K562 (cell line): Measurements from ENCODE around the gene OPA3. TPM values are rescaled to one million over a fixed set of nuclear protein-coding genes. Genes with fewer than 3 reads are reported as not detected.

Experiments used
- ATAC-seq: fragments of 200-7000 bp; cut with Tn5 transposase; 3 replicates; pipeline ENCODE4 v1.9.1; 2020; ENCODE audit warnings: moderate library complexity
- BruUV-seq: library from RNA; stranded (reverse); fragments of 400-500 nt; replicated peaks from 2 replicates; lab custom pipeline; 2021; lab: Mats Ljungman, UMichigan
- CTCF ChIA-PET: fragments of 300-600 bp; formaldehyde crosslinking; extraction: SDS; loops from one replicate; lab custom pipeline; 2021; ENCODE audit warnings: low intra/inter-chr PET ratio; lab: Yijun Ruan, JAX
- POLR2A ChIA-PET: fragments of 300-600, 350-650 bp; sonication (Branson Sonifier 250); formaldehyde crosslinking; extraction: SDS; loops from one replicate; lab custom pipeline; 2021; ENCODE audit warnings: antibody characterized with exemption, inconsistent platforms; lab: Yijun Ruan, JAX
- DNase-seq, 4 experiments: peaks; one replicate each; pipeline versions ENCODE4 v3.0.0 to v3.0.0-alpha.2; 2011 to 2018; ENCODE audit warnings: low spot score in 3 of 4, mixed read lengths in 3 of 4; ENCODE audit errors: extremely low read depth in 1 of 4
- FAIRE-seq: peaks from 2 replicates; lab custom pipeline; 2011; peaks lifted over from hg19 to GRCh38; lab: Jason Lieb, UNC
- H2AFZ ChIP-seq: 2 replicates; pipeline ENCODE4 v1.6.0; 2011; ENCODE audit warnings: low read depth, low read length, control low read depth, inconsistent platforms
- H3K27ac ChIP-seq: fragments of 200-600 bp; 3 replicates; pipeline ENCODE4 v1.8.0; 2011; ENCODE audit warnings: low read depth, mild to moderate bottlenecking, control low read depth, inconsistent platforms, low read length, moderate library complexity, mixed read lengths; ENCODE audit errors: extremely low read depth
- H3K27me3 ChIP-seq, 2 experiments: fragments of 300-600 bp in 1 of 2; 2 replicates in 1 of 2; 3 replicates in 1 of 2; pipeline versions ENCODE4 v1.6.0 to v1.8.0; 2011; ENCODE audit warnings: inconsistent platforms in 2 of 2, low read length in 2 of 2, mild to moderate bottlenecking in 1 of 2, mixed read lengths in 1 of 2, moderate library complexity in 1 of 2; ENCODE audit not compliant: control insufficient read depth in 2 of 2, insufficient read depth in 2 of 2
- H3K36me3 ChIP-seq: fragments of 300-600 bp; 3 replicates; pipeline ENCODE4 v1.8.0; 2011; ENCODE audit warnings: mild to moderate bottlenecking, low read length, inconsistent platforms; ENCODE audit not compliant: control insufficient read depth, insufficient read depth
- H3K4me1 ChIP-seq, 2 experiments: fragments of 200-600 bp in 1 of 2; replicated peaks in 1 of 2; 2 replicates in 1 of 2; 3 replicates in 1 of 2; pipeline versions ENCODE4 v1.5.1 to v1.8.0; 2011; ENCODE audit warnings: inconsistent platforms in 2 of 2, low read length in 2 of 2, mild to moderate bottlenecking in 1 of 2, mixed read lengths in 1 of 2, moderate library complexity in 1 of 2; ENCODE audit not compliant: control insufficient read depth in 2 of 2, insufficient read depth in 2 of 2
- H3K4me2 ChIP-seq: 2 replicates; pipeline ENCODE4 v1.6.1; 2011; ENCODE audit warnings: low read length, control low read depth, inconsistent platforms, mixed read lengths; ENCODE audit not compliant: insufficient read depth
- H3K4me3 ChIP-seq: fragments of 200-600 bp; sonication (generic), shearing (Covaris generic); 2 replicates; pipeline ENCODE4 v1.5.1; 2016; ENCODE audit warnings: control low read depth, inconsistent platforms
- H3K79me2 ChIP-seq: fragments of 200-600 bp; 3 replicates; pipeline ENCODE4 v1.8.0; 2011; ENCODE audit warnings: low read length, inconsistent platforms; ENCODE audit not compliant: control insufficient read depth, insufficient read depth
- H3K9ac ChIP-seq, 2 experiments: 2 replicates each; pipeline versions ENCODE4 v1.6.0 to v1.6.1; 2011; ENCODE audit warnings: low read depth in 2 of 2, low read length in 2 of 2, control low read depth in 1 of 2, inconsistent platforms in 1 of 2, mild to moderate bottlenecking in 1 of 2, mixed read lengths in 1 of 2; ENCODE audit not compliant: insufficient read depth in 1 of 2
- H3K9me1 ChIP-seq: one replicate; pipeline ENCODE4 v1.6.0; 2011; ENCODE audit warnings: inconsistent platforms, mild to moderate bottlenecking, low read length, moderate library complexity; ENCODE audit not compliant: control insufficient read depth, insufficient read depth
- H3K9me3 ChIP-seq: replicated peaks from 2 replicates; pipeline ENCODE4 v1.5.1; 2011; ENCODE audit warnings: low read depth, low read length, inconsistent platforms; ENCODE audit not compliant: control insufficient read depth, insufficient read depth
- H4K20me1 ChIP-seq: replicated peaks from 2 replicates; pipeline ENCODE4 v1.6.1; 2011; ENCODE audit warnings: low read length, inconsistent platforms, mixed read lengths; ENCODE audit not compliant: control insufficient read depth, insufficient read depth
- ADNP ChIP-seq: fragments of 200-800 bp; sonication (Bioruptor generic); IDR thresholded peaks from 2 replicates; pipeline ENCODE4 v1.6.1; 2016; ENCODE audit warnings: missing genetic modification characterization, missing compliant biosample characterization
- ATF3 ChIP-seq, 2 experiments: fragments of 450-650 bp in 1 of 2; sonication (generic) in 1 of 2; formaldehyde crosslinking in 1 of 2; IDR thresholded peaks in 1 of 2; conservative IDR thresholded peaks in 1 of 2; 2 replicates each; pipeline versions ENCODE4 v1.6.1 to v1.8.1; 2016 to 2023; ENCODE audit warnings: mild to moderate bottlenecking in 2 of 2, moderate library complexity in 2 of 2, inconsistent platforms in 1 of 2, missing genetic modification reagents in 1 of 2
- ATF7 ChIP-seq: fragments of 450-650 bp; IDR thresholded peaks from 2 replicates; pipeline ENCODE4 v1.7.1; 2014; ENCODE audit warnings: mild to moderate bottlenecking, moderate library complexity
- C11orf30 ChIP-seq: fragments of 450-650 bp; IDR thresholded peaks from 2 replicates; pipeline ENCODE4 v1.6.1; 2016; ENCODE audit warnings: low read depth, mild to moderate bottlenecking
- DACH1 ChIP-seq: fragments of 450-650 bp; IDR thresholded peaks from 2 replicates; pipeline ENCODE4 v1.6.1; 2018; ENCODE audit not compliant: partially characterized antibody
- DNMT1 ChIP-seq: fragments of 450-650 bp; IDR thresholded peaks from 2 replicates; pipeline ENCODE4 v1.6.1; 2016; ENCODE audit warnings: antibody characterized with exemption, mild to moderate bottlenecking
- ELF4 ChIP-seq: fragments of 450-650 bp; formaldehyde crosslinking; IDR thresholded peaks from 2 replicates; pipeline ENCODE4 v1.4.0; 2022; ENCODE audit warnings: missing genetic modification characterization
- HLTF ChIP-seq: fragments of 450-650 bp; IDR thresholded peaks from 2 replicates; pipeline ENCODE4 v1.6.1; 2016
- KLF16 ChIP-seq: IDR thresholded peaks from 2 replicates; pipeline ENCODE4 v1.6.1; 2016; ENCODE audit warnings: antibody characterized with exemption
- KLF6 ChIP-seq: fragments of 250-450 bp; sonication (Bioruptor Pico); IDR thresholded peaks from 2 replicates; pipeline ENCODE4 v1.4.0; 2020; ENCODE audit warnings: mild to moderate bottlenecking, moderate library complexity, borderline replicate concordance
- MAFF ChIP-seq: IDR thresholded peaks from 2 replicates; pipeline ENCODE4 v1.6.1; 2012; ENCODE audit warnings: low read length, improper control_type of control experiment
- MAFK ChIP-seq: IDR thresholded peaks from 2 replicates; pipeline ENCODE4 v1.6.1; 2011; ENCODE audit warnings: low read length, improper control_type of control experiment
- MAZ ChIP-seq, 2 experiments: fragments of 450-650 bp in 1 of 2; sonication (generic) in 1 of 2; formaldehyde crosslinking; IDR thresholded peaks in 1 of 2; conservative IDR thresholded peaks in 1 of 2; 2 replicates each; pipeline versions ENCODE4 v1.4.0 to v1.5.0; 2020; ENCODE audit warnings: mild to moderate bottlenecking in 1 of 2, missing genetic modification reagents in 1 of 2
- NCOA2 ChIP-seq, 2 experiments: fragments of 450-650 bp; IDR thresholded peaks; 2 replicates each; pipeline ENCODE4 v1.6.1; 2018; ENCODE audit warnings: mild to moderate bottlenecking in 2 of 2, moderate library complexity in 1 of 2; ENCODE audit not compliant: partially characterized antibody in 2 of 2
- NCOA4 ChIP-seq: fragments of 450-650 bp; IDR thresholded peaks from 2 replicates; pipeline ENCODE4 v1.6.1; 2018; ENCODE audit warnings: mild to moderate bottlenecking; ENCODE audit not compliant: partially characterized antibody
- NFXL1 ChIP-seq: fragments of 450-650 bp; formaldehyde crosslinking; IDR thresholded peaks from 2 replicates; pipeline ENCODE4 v1.4.0; 2021; ENCODE audit warnings: mild to moderate bottlenecking
- NR2F6 ChIP-seq: fragments of 450-650 bp; formaldehyde crosslinking; IDR thresholded peaks from 2 replicates; pipeline ENCODE4 v1.4.0; 2020; ENCODE audit warnings: mild to moderate bottlenecking
- PHB ChIP-seq: fragments of 250-450 bp; sonication (Bioruptor Pico); IDR thresholded peaks from 2 replicates; pipeline ENCODE4 v1.5.0; 2021
- POLR3G ChIP-seq: IDR thresholded peaks from 2 replicates; pipeline ENCODE4 v1.6.1; 2011; ENCODE audit not compliant: insufficient read length, insufficient replicate concordance; ENCODE audit errors: extremely low read depth
- RBM17 ChIP-seq: fragments of 200-400 bp; formaldehyde crosslinking; IDR thresholded peaks from 2 replicates; pipeline ENCODE4 v1.6.1; 2017; ENCODE audit warnings: low read depth, mild to moderate bottlenecking, low read length, borderline replicate concordance
- TBL1XR1 ChIP-seq, 2 experiments: IDR thresholded peaks; 2 replicates each; pipeline ENCODE4 v1.6.1; 2012; ENCODE audit warnings: improper control_type of control experiment in 2 of 2, low read length in 2 of 2, mild to moderate bottlenecking in 1 of 2
- TRIM28 ChIP-seq: fragments of 450-650 bp; IDR thresholded peaks from 2 replicates; pipeline ENCODE4 v1.6.1; 2017
- ZBTB43 ChIP-seq: sonication (generic); formaldehyde crosslinking; IDR thresholded peaks from 2 replicates; pipeline ENCODE4 v1.8.0; 2023; ENCODE audit warnings: mild to moderate bottlenecking, missing genetic modification reagents
- ZNF224 ChIP-seq: sonication (generic); formaldehyde crosslinking; IDR thresholded peaks from 2 replicates; pipeline ENCODE4 v1.8.0; 2022; ENCODE audit warnings: mild to moderate bottlenecking, missing genetic modification reagents
- ZNF316 ChIP-seq: fragments of 450-650 bp; IDR thresholded peaks from 2 replicates; pipeline ENCODE4 v1.6.1; 2016
- ZZZ3 ChIP-seq: fragments of 450-650 bp; IDR thresholded peaks from 2 replicates; pipeline ENCODE4 v1.6.1; 2016; ENCODE audit warnings: antibody characterized with exemption, mild to moderate bottlenecking, moderate library complexity
- WGBS: fragments of 100-300 bp; shearing (Covaris generic); methylation state at CpG from one replicate; pipeline ENCODE4 v1.1.6; 2016; ENCODE audit warnings: low coverage, mixed read lengths; ENCODE audit not compliant: insufficient coverage; ENCODE audit errors: missing lambda C conversion rate; 5-methylcytosine and 5-hydroxymethylcytosine counted together
- in situ Hi-C: fragments of 300-500 bp; cut with MboI; formaldehyde crosslinking; loops from 4 replicates; pipeline ENCODE4 v1.15.0; 2018; ENCODE audit warnings: inconsistent platforms, mixed read lengths
- intact Hi-C: fragments of 100-400 bp; cut with micrococcal nuclease; formaldehyde crosslinking; loops from 2 replicates; pipeline ENCODE4 v1.14.2; 2022
- polyA plus RNA-seq, 8 experiments: library from polyadenylated mRNA; depleted of rRNA in 4 of 8; stranded (reverse) in 5 of 8; unstranded in 3 of 8; fragments of >200 nt; fragmentation: Nextera tagmentation in 2 of 8; fragmentation: Illumina TruSeq in 1 of 8; extraction: Ambion mirVana in 2 of 8; extraction: Trizol in 1 of 8; gene quantifications; 2 replicates each; pipeline versions ENCODE4 v1.2.1 to v1.2.3, GENCODE V29; 2011 to 2014; ENCODE audit warnings: inconsistent platforms in 1 of 8, missing spikeins in 1 of 8
- total RNA-seq, 7 experiments: library from RNA; depleted of rRNA in 6 of 7; stranded (reverse); fragments of >200 nt in 6 of 7; fragmentation: Illumina TruSeq in 2 of 7; extraction: Trizol in 2 of 7; gene quantifications; 2 replicates each; pipeline versions ENCODE4 v1.2.1 to v1.2.3, GENCODE V29; 2011 to 2021; ENCODE audit warnings: low replicate concordance in 1 of 7

Gene OPA3
- total and polyA plus RNA-seq, 9 of the 15 experiments (the other 6 are each of a cell fraction or from before 2014, with no cell fraction given), result 1.4 to 18.8 (median 9.0) TPM

DNA sequence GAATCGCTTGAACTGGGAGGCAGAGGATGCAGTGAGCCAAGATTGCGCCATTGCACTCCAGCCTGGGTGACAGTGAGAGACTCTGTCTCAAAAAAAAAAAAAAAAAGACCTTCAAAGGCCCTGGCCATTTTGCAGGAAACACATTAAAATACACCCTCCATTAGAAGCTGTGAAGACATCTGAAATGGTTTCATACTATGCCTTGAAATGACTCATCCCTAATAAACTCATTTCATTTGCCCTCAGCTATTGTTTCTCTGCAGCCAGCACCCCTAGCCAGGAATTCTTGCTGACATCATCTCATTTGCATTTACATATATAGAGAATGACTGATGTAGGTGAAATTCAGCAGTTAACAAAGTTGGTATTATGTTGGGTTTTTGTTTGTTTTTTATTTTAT is 45.9 kb upstream of the OPA3 start:
- TF ChIP-seq MAFF, result peak; percentile 38; the same call in 1 of the 2 replicates
- no peak for TF ChIP-seq KLF16
- TF ChIP-seq MAFK, result peak; percentile 21; the same call in 1 of the 2 replicates
- TF ChIP-seq ZBTB43 (CRISPR knock-in tag), result no peak
- TF ChIP-seq PHB, result no peak
- no peak for TF ChIP-seq POLR3G
- TF ChIP-seq NR2F6, result no peak
- no peak for TF ChIP-seq ATF7
- peak; percentile 54; the same call in 1 of the 2 replicates for TF ChIP-seq C11orf30
- TF ChIP-seq ZNF224 (CRISPR knock-in tag), result no peak
- no peak for TF ChIP-seq ELF4 (CRISPR knock-in tag)
- no peak for TF ChIP-seq TRIM28
- TF ChIP-seq NFXL1 (CRISPR knock-in tag), result no peak
- TF ChIP-seq RBM17, result no peak
- peak; percentile 77 for TF ChIP-seq ZNF316
- no peak for TF ChIP-seq HLTF
- no peak for TF ChIP-seq TBL1XR1 (IDR thresholded peaks at IDR 0.05; ENCODE audit: low read length in 2 of 2)
- TF ChIP-seq NCOA4, result no peak
- TF ChIP-seq NCOA2 (IDR thresholded peaks at IDR 0.05; ENCODE audit: partially characterized antibody in 2 of 2), result no peak
- no peak for TF ChIP-seq ZZZ3
- TF ChIP-seq ATF3 (IDR thresholded peaks at IDR 0.05), result peak; percentile 45
- no peak for TF ChIP-seq ATF3 (CRISPR knock-in tag; conservative IDR thresholded peaks at IDR 0.05)
- no peak for TF ChIP-seq DACH1
- no peak for TF ChIP-seq MAZ (CRISPR knock-in tag; conservative IDR thresholded peaks at IDR 0.05 in 1 of 2, IDR thresholded peaks at IDR 0.05 in 1 of 2)
- TF ChIP-seq DNMT1, result no peak
- no peak for TF ChIP-seq KLF6
- TF ChIP-seq ADNP, result no peak
- POLR2A ChIA-PET, result interaction anchor here (0.6 to 1.7 kb wide), 5 partner anchors 10 to 41 kb away, joined by 3 to 4 read pairs (median 3); no protein-coding TSS in a partner anchor
- Histone ChIP-seq H2AFZ (no peak overlapping the region), H3K36me3 (peaks cover 41% of the 10 kb centered on the region; the same call in 2 of the 3 replicates), H3K79me2 (no peaks in the 10 kb centered on the region), H3K9ac (no peak overlapping the region), H3K9me3 (no peaks in the 10 kb centered on the region), H3K4me3 (no peak overlapping the region), H3K4me2 (no peak overlapping the region), H4K20me1 (no peaks in the 10 kb centered on the region; the same call in 1 of the 2 replicates), H3K4me1 (peaks cover 7 to 18% of the 10 kb centered on the region in 2 experiments), H3K27ac (no peak overlapping the region), H3K27me3 (no peaks in the 10 kb centered on the region; a peak in 1 of 5 replicates), H3K9me1 (no peaks in the 10 kb centered on the region)
- no peak for DNase-seq
- ATAC-seq, result no peak
- CTCF ChIA-PET, result no interaction called here
- in situ Hi-C loops (no loop called here), intact Hi-C loops (no loop called here)
- FAIRE-seq, result no peak
- WGBS, result 71% methylated on average over 1 of the region's 2 CpGs
- no TSS peak for BruUV-seq
